Measurements from ENCODE around the gene VAV3.

VAV3 gene

GRCh38 chr1:107830526-107830925 lies 134.5 kb downstream of the VAV3 start:
- no peak for DNase-seq

- DNase-seq = no peak
Measured at GRCh38 chr1:107830075-107830474, 134.9 kb downstream of the VAV3 start.

GRCh38 chr1:107829036-107829770 lies 135.8 kb downstream of the VAV3 start:
- peak in 1 of 2 experiments; percentile 54 for DNase-seq

DNA sequence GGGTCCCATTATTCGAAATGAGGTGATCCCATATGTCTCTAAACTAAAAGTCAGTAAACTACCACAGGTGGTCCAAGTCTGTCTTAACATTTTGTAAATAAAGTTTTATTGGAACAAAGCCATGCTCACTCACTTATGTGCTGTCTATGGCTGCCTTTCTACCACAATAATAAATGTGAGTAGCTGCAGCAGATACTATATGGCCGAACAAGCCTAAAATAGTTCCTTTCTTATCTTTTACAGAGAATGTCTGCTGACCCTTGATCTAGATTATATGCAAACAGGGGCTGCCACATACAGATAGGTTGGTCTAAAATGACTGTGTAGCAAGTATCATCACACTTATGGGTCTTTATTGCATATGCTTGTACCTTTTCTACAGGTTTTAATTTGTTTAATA lies 140.0 kb downstream of the VAV3 start:
- DNase-seq = no peak

GRCh38 chr1:107821340-107821739 lies 143.6 kb downstream of the VAV3 start:
- no peak for DNase-seq

GRCh38 chr1:107820801-107821200 lies 144.2 kb downstream of the VAV3 start:
- no peak for DNase-seq

DNA sequence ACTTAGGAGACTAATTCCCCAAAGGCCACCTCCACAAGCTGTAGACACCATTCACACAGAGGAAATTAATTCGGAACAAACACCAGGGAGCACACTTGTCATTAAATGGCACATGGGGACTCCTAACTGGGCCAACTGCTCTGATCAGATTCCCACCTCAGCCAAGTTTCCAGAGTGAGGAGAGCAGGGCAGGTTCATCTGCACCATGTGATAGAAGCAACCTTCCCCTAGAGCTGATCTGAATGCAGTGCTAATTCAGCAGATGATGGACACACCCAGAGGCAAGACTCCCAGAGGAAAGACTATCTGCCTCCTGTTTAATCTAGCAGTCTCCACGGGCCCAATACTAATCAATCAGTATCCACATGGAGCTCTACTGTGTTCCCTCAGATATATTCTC lies 147.0 kb downstream of the VAV3 start:
- peak in 1 of 2 experiments; percentile 3 for DNase-seq

GRCh38 chr1:107817206-107817605 lies 147.8 kb downstream of the VAV3 start:
- no peak for DNase-seq

DNA sequence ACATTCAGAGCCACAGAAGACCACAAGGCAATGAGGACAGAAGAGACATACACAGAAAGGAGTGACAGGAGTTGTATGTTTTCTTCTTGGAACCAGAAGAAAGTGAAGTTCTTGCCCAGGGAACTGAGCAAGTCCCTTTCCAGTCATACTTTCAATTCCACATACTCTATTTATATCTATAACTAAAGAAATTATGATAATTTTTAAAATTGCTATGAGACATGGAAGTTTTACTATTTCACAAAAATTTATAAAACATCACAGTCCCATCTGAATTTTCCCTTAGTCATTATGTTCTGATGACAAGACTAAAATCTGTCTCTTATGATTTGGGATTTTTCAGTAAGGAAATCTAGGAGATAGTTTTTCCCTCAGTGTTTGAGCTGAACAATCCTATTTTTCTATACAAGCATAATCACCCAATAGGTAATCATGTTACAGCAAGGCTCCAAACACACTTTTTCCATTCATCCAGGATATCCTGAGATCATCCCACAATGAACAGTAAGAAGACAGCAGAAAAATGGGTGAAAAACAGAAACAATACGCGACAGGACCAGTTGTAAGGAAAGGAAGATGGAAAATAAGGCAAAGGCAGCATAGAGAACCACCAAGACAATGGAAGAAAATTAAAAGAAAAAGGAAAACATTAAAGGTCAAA lies 154.6 kb downstream of the VAV3 start:
- no peak for DNase-seq

DNA sequence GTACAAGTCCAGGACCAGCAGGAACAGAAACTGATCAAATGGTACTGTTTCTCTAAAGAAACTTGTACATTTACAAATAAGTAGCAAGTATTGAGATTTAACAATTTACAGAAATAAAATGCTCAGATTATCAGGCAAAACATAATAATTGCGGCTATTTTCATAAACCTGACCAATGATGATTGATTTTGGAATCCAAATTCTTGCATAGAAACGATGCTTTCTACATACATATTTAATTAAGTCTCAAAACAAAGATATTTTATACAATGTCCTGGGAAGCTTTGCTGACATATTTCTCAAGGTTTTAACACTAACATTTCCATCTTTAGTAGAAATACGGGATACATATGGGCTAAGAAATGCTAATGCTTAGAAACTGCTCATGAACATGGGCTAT lies 157.1 kb downstream of the VAV3 start:
- no peak for DNase-seq

- no peak for DNase-seq
Measured at GRCh38 chr1:107807405-107807804, 157.6 kb downstream of the VAV3 start.

DNA sequence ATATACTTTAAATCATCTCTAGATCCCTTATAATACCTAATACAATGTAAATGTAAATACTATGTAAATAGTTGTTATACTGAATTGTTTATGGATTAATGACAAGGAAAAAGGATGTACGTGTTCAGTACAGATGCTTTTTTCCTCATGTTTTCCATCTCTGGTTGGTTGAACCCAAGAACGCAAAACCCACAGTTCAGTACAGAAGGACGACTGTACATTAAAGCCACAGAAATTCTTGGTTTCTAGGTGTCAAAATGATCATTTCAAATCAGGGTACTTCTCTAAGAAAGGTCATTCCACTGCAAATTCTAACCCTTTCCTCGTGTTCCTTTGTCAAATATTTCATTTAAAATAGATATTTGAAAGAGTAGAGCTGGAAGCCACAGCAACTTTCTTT lies 158.1 kb downstream of the VAV3 start:
- DNase-seq = no peak

- DNase-seq = no peak
Measured at GRCh38 chr1:107804741-107805140, 160.2 kb downstream of the VAV3 start.

DNA sequence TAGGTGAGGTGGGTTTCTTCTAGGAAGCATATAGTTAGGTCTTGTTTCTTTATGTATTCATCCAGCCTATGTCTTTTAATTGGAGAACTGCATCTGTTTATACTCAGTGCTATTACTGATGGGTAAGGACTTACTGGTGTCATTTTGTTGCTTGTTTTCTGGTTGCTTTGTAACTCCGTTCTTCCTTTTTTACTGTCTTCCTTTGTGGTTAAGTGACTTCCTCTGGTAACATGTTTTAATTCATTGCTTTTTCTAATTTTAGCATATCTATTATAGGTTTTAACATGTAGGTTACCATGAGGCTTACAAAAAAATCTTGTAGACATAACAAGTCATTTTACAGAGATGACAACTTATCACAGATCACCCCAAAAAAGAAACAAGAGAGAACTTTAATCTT lies 160.8 kb downstream of the VAV3 start:
- no peak for DNase-seq

DNA sequence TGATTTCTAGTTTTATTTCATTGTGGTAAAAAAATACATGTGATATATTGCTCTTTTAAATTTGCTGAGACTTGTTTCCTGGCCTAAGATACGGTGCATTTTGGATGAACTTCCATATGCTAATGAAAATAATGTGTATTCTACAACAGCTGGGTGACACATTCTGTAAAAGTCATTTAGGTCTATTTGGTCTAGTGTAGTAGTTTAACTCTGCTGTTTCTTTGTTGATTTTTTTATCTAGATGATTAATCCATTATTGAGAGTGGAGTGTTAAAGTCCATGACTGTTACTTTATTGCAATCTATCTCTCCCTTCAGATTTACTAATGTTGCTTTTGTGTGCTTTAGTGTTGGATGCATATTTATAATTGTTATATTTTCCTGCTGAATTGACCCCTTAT lies 161.4 kb downstream of the VAV3 start:
- no peak for DNase-seq

- DNase-seq = no peak
Measured at GRCh38 chr1:107802654-107803053, 162.3 kb downstream of the VAV3 start.

DNA sequence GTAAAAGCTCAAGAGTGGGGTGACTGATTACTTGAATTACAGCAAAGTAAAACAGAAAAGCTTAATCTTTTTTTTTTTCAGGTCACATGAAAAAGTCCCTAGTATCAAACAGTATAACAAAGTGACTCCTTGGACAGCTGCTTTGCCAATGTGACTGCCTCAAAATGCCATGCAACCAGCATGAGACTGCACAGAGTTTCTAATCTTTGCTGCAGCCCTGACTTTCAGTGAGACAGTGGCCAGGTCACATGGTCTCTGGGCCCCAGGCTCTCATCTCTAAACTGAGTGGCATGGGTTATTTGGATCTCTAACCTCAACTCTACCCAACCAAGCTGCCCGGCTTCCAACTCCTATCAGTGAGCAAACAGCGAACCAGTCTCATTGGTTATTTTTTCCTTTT lies 169.0 kb downstream of the VAV3 start:
- DNase-seq = peak in 1 of 2 experiments; percentile 13

DNA sequence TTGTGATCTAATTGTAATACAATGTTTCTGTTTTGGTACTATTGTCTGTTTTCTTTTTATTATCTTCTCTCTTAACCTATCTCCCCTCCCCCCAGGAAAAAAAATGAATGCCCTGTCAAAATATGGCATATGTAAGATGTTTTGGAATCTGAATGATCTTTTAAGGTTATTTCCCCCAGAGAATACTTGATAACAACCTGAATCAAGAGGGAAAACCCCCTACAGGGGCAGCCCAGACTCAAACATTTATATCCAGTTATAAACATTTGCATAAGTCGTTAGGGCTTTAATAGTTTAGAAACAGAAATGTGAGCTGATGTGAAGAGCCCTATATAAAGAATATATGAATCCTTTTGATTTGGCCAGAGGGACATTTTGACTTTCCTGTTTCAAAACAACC lies 169.5 kb downstream of the VAV3 start:
- no peak for DNase-seq

DNA sequence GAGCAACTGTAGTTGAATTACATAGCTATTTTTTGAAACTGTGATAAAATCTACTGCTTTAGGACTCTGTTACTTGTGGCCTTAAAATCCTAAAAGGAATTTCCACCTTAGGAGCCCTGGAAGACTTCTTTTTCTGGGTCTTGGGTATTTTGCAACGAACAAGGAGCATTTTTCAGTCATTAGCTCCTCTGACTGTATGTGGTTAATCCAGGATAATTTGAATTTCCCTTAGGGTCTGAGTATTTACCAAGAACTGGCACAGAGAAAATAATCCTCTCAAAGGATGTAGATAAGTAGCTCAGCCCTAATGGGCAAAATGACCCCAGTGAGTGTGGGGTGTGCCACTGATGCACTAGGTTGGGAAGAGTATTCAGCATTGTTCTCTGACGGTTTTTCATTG lies 170.4 kb downstream of the VAV3 start:
- DNase-seq = peak; percentile 46 to 85

DNA sequence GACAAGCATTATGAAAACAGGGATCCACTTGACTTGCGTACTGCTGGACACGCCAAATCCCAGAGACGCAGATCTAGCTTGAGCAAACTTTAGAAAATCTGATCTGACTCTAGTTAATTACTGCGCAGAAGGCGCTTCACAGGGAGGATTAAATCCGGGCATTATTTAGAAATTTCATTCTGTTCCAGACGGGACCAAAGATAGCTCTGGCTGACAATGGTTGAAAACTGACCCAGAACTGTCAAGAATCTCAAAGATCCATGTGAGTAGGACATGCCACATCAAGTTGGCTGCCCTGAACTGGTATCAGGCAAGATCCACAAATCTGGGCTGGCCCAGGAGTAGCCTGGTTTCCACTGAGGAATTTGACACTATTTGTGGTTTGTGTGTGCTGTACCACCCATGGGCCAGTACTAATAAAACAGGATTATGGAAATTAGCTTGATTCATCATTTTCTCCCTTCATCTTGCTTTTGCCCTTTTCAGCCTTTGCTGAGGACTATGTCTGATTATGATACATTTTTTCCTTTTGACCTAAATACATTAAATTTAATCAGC lies 171.0 kb downstream of the VAV3 start:
- DNase-seq = peak; percentile 53 to 82

DNA sequence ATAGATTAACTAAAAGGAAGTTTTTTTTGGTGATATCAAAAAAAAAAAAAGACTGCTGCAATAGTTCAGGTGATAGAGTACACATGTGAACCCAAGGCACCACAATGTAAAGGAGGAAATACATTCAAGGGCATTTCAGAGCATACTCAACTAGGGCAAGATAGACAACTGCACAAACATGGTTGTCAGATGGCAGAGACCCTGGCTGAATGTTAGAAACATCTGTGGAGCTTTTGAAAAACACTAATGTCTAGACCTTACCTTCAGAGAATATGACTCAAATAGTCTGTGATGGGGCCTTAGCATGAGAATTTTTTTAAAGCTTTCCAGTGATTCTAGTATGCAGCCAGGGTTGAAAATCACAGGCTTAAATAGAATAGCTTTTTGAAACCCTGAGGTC lies 173.6 kb downstream of the VAV3 start:
- DNase-seq = no peak

- DNase-seq = no peak
Measured at GRCh38 chr1:107789817-107790524, 175.0 kb downstream of the VAV3 start.
